Endodermal cell (in vitro differentiated cells): ENCODE measurements around the gene SUPV3L1. TPM values are rescaled to one million over a fixed set of nuclear protein-coding genes. Genes with fewer than 3 reads are reported as not detected.

Source experiments
- DNase-seq: peaks from one replicate; pipeline ENCODE4 v3.0.0-alpha.2; 2017
- H3K27ac ChIP-seq: 2 replicates; pipeline ENCODE4 v1.5.1; 2013; ENCODE audit warnings: mild to moderate bottlenecking, low read depth, low read length, moderate library complexity
- H3K27me3 ChIP-seq: 2 replicates; pipeline ENCODE4 v1.6.1; 2013; ENCODE audit warnings: mild to moderate bottlenecking, low read length, moderate library complexity; ENCODE audit not compliant: insufficient read depth, control insufficient read depth, poor library complexity, severe bottlenecking
- H3K36me3 ChIP-seq: 2 replicates; pipeline ENCODE4 v1.7.0; 2013; ENCODE audit warnings: mild to moderate bottlenecking, low read length, moderate library complexity; ENCODE audit not compliant: control insufficient read depth, insufficient read depth
- H3K4me1 ChIP-seq: one replicate; pipeline ENCODE4 v1.7.0; 2013; ENCODE audit warnings: low read length; ENCODE audit not compliant: control insufficient read depth, insufficient read depth
- H3K4me3 ChIP-seq: 2 replicates; pipeline ENCODE4 v1.5.1; 2013; ENCODE audit warnings: mild to moderate bottlenecking, low read length, moderate library complexity
- H3K9ac ChIP-seq: 2 replicates; pipeline ENCODE4 v1.6.1; 2013; ENCODE audit warnings: mild to moderate bottlenecking, low read length, moderate library complexity; ENCODE audit not compliant: poor library complexity, severe bottlenecking; ENCODE audit errors: extremely low read depth
- H3K9me3 ChIP-seq: 2 replicates; pipeline ENCODE4 v1.6.1; 2013; ENCODE audit warnings: mild to moderate bottlenecking, low read length, moderate library complexity; ENCODE audit not compliant: control insufficient read depth
- H3K27ac Mint-ChIP-seq: 2 replicates; pipeline ENCODE4 v1.8.0; 2020; ENCODE audit warnings: mixed read lengths
- H3K27me3 Mint-ChIP-seq: 2 replicates; pipeline ENCODE4 v1.8.0; 2021; ENCODE audit warnings: mild to moderate bottlenecking, mixed read lengths; ENCODE audit not compliant: insufficient read depth
- H3K36me3 Mint-ChIP-seq: 2 replicates; pipeline ENCODE4 v1.8.0; 2020; ENCODE audit warnings: low read depth, mixed read lengths
- H3K4me1 Mint-ChIP-seq: 2 replicates; pipeline ENCODE4 v1.8.0; 2020; ENCODE audit warnings: mixed read lengths
- H3K4me3 Mint-ChIP-seq: 2 replicates; pipeline ENCODE4 v1.8.0; 2020; ENCODE audit warnings: mild to moderate bottlenecking, moderate library complexity, mixed read lengths
- H3K9me3 Mint-ChIP-seq: 2 replicates; pipeline ENCODE4 v1.8.0; 2020; ENCODE audit warnings: mild to moderate bottlenecking, mixed read lengths
- CTCF ChIP-seq: fragments of 200-600 bp; sonication (generic); conservative IDR thresholded peaks from 2 replicates; pipeline ENCODE4 v1.5.0; 2021; ENCODE audit warnings: antibody characterized with exemption, mild to moderate bottlenecking
- WGBS, 2 experiments: methylation state at CpG; one replicate each; pipeline versions ENCODE4 v1.1.5 to v1.1.7; 2013; ENCODE audit warnings: missing lambda C conversion rate in 2 of 2, mixed read lengths in 1 of 2; ENCODE audit not compliant: insufficient coverage in 1 of 2, insufficient read length in 1 of 2; 5-methylcytosine and 5-hydroxymethylcytosine counted together
- total RNA-seq, 2 donors: library from RNA; stranded (reverse); fragmentation: NEBNext Ultra II Directional in 1 of 2; extraction: Animal tissue kit (Norgen Biotek cat#: 25700) in 1 of 2; gene quantifications; 2 replicates in 1 of 2; 3 replicates in 1 of 2; pipeline ENCODE4 v1.2.1, GENCODE V29; 2021

SUPV3L1 gene
- total RNA-seq, 2 donors from 2014 or later: 36.3 to 38.6 TPM

DNA sequence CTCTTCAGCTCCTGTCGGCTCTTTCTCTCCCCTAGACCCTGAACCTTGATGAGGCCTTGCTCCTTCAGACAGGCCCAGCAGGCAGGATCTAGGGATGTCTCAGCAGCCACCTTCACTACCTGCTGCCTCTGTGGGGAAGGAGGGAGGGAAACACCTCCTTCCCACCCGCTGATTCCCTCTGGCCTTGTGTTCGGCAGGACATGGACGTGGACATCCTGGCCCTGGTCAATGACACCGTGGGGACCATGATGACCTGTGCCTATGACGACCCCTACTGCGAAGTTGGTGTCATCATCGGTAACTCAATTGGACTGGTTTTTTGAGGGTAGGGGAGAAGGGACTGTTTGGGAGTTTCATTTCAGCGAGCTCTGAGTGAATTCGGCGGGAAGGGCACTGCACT is 60.4 kb downstream of the SUPV3L1 start:
- Mint-ChIP-seq H3K9me3 (no peaks in the 10 kb centered on the region), H3K27me3 (peaks cover 4% of the 10 kb centered on the region), H3K36me3 (no peaks in the 10 kb centered on the region), H3K4me1 (peaks cover 6% of the 10 kb centered on the region), H3K27ac (no peak overlapping the region), H3K4me3 (no peak overlapping the region)
- Histone ChIP-seq H3K4me1 (no peaks in the 10 kb centered on the region), H3K9ac (no peak overlapping the region), H3K9me3 (no peaks in the 10 kb centered on the region), H3K27ac (no peak overlapping the region), H3K27me3 (no peaks in the 10 kb centered on the region), H3K36me3 (no peaks in the 10 kb centered on the region), H3K4me3 (no peak overlapping the region)
- DNase-seq: no peak
- 95 to 98% methylated on average over 10 to 11 of the region's 11 CpGs for WGBS, 2 experiments
- TF ChIP-seq CTCF: no peak

GRCh38 chr10:69241575-69241974 is 61.5 kb downstream of the SUPV3L1 start:
- no peak overlapping the region for H3K4me3 ChIP-seq
- no peaks in the 10 kb centered on the region for H3K4me1 ChIP-seq
- Mint-ChIP-seq H3K4me3 (no peak overlapping the region), H3K36me3 (no peaks in the 10 kb centered on the region), H3K27me3 (peaks cover 4% of the 10 kb centered on the region), H3K9me3 (no peaks in the 10 kb centered on the region), H3K27ac (no peak overlapping the region), H3K4me1 (peaks cover 6% of the 10 kb centered on the region)
- H3K27me3 ChIP-seq: no peaks in the 10 kb centered on the region
- no peak overlapping the region for H3K27ac ChIP-seq
- no peaks in the 10 kb centered on the region for H3K36me3 ChIP-seq
- no peak overlapping the region for H3K9ac ChIP-seq
- H3K9me3 ChIP-seq: no peaks in the 10 kb centered on the region
- TF ChIP-seq CTCF: no peak
- 92 to 95% methylated on average over 5 to 7 of the region's 7 CpGs for WGBS, 2 experiments
- no peak for DNase-seq

- H3K27me3 ChIP-seq: no peaks in the 10 kb centered on the region
- no peaks in the 10 kb centered on the region for H3K4me1 ChIP-seq
- no peak for DNase-seq
- no peak overlapping the region for H3K9ac ChIP-seq
- no peak for TF ChIP-seq CTCF
- Mint-ChIP-seq H3K9me3 (no peaks in the 10 kb centered on the region), H3K27ac (no peak overlapping the region), H3K36me3 (no peaks in the 10 kb centered on the region), H3K4me1 (peaks cover 6% of the 10 kb centered on the region), H3K27me3 (peaks cover 4% of the 10 kb centered on the region), H3K4me3 (no peak overlapping the region)
- WGBS, 2 experiments: 92 to 93% methylated on average over 9 to 11 of the region's 11 CpGs
- no peaks in the 10 kb centered on the region for H3K9me3 ChIP-seq
- H3K36me3 ChIP-seq: no peaks in the 10 kb centered on the region
- H3K4me3 ChIP-seq: no peak overlapping the region
- no peak overlapping the region for H3K27ac ChIP-seq
These were observed 62.2 kb downstream of the SUPV3L1 start for GRCh38 chr10:69242040-69242851.
